DMS53 (cell line): ENCODE measurements around the gene SLC35E2B.
"Not testable (repeated sequence)": the region's sequence is repeated elsewhere in the genome, so short reads cannot be mapped to it uniquely, and the experiment has no call there.

Experiments
- DNase-seq: peaks from one replicate; lab custom pipeline; 2025; lab: John Stamatoyannopoulos, UW

Gene SLC35E2B

GRCh38 chr1:1692714-1693647 lies at the start of gene SLC35E2B:
Gene SLC35E2B (minus strand): TSS chr1:1692795. CDS start chr1:1676699, 16,096 bp downstream.
- DNase-seq, result peak; percentile 98

- not testable (repeated sequence) for DNase-seq
Observed at GRCh38 chr1:1741013-1741412, 48.4 kb upstream of the SLC35E2B start.

- DNase-seq, result not testable (repeated sequence)
Observed at GRCh38 chr1:1738799-1739337, 46.3 kb upstream of the SLC35E2B start.

- DNase-seq, result not testable (repeated sequence)
Observed at GRCh38 chr1:1737675-1738590, 45.3 kb upstream of the SLC35E2B start.

- no peak for DNase-seq
Observed at GRCh38 chr1:1732381-1732780, 39.8 kb upstream of the SLC35E2B start.

- no peak for DNase-seq
Observed at GRCh38 chr1:1730870-1731269, 38.3 kb upstream of the SLC35E2B start.

GRCh38 chr1:1730230-1730629 lies 37.6 kb upstream of the SLC35E2B start:
- DNase-seq, result not testable (repeated sequence)

- not testable (repeated sequence) for DNase-seq
Observed at GRCh38 chr1:1729116-1729816, 36.7 kb upstream of the SLC35E2B start.

- DNase-seq, result not testable (repeated sequence)
Observed at GRCh38 chr1:1728308-1729005, 35.9 kb upstream of the SLC35E2B start.

- not testable (repeated sequence) for DNase-seq
Observed at GRCh38 chr1:1727131-1727651, 34.6 kb upstream of the SLC35E2B start.

- DNase-seq, result not testable (repeated sequence)
Observed at GRCh38 chr1:1726088-1726487, 33.5 kb upstream of the SLC35E2B start.

- peak; percentile 99 for DNase-seq
Observed at GRCh38 chr1:1724035-1724864, 31.7 kb upstream of the SLC35E2B start, which contains the start of gene CDK11A. Gene CDK11A (minus strand): TSS chr1:1724357. CDS start chr1:1722818, 1,539 bp downstream.

- DNase-seq, result no peak
Observed at GRCh38 chr1:1721201-1721600, 28.6 kb upstream of the SLC35E2B start.

GRCh38 chr1:1715109-1715883 lies 22.7 kb upstream of the SLC35E2B start:
- DNase-seq, result not testable (repeated sequence)

GRCh38 chr1:1707897-1708296 lies 15.3 kb upstream of the SLC35E2B start:
- not testable (repeated sequence) for DNase-seq

- not testable (repeated sequence) for DNase-seq
Observed at GRCh38 chr1:1707241-1707640, 14.6 kb upstream of the SLC35E2B start.

GRCh38 chr1:1705623-1706022 lies 13.0 kb upstream of the SLC35E2B start:
- DNase-seq, result not testable (repeated sequence)

- not testable (repeated sequence) for DNase-seq
Observed at GRCh38 chr1:1704284-1704957, 11.8 kb upstream of the SLC35E2B start.
